ENCODE data around the gene CD160. TPM values are rescaled to one million over a fixed set of nuclear protein-coding genes. Genes with fewer than 3 reads are reported as not detected.

Gene CD160
- total and polyA plus RNA-seq, 2 of the 13 experiments (the other 11 are each of a cell fraction or from before 2014, with no cell fraction given), result 0.09 TPM; not detected in 1

GRCh38 chr1:145708063-145708462, 11.2 kb upstream of the CD160 start (continued):
- TF ChIP-seq EP300 (IDR thresholded peaks at IDR 0.05; ENCODE audit: low read depth in 2 of 2, low read length in 2 of 2) (no peak), EP300 (CRISPR knock-in tag; IDR thresholded peaks at IDR 0.05; ENCODE audit: borderline replicate concordance) (no peak), ZNF18 (CRISPR knock-in tag; IDR thresholded peaks at IDR 0.05; ENCODE audit: insufficient replicate concordance) (peak; percentile 10), ZBTB34 (CRISPR knock-in tag; IDR thresholded peaks at IDR 0.05) (no peak), HDAC1 (CRISPR knock-in tag; IDR thresholded peaks at IDR 0.05) (peak; percentile 43; the same call in 1 of the 2 replicates), ZNF724P (CRISPR knock-in tag; IDR thresholded peaks at IDR 0.05; ENCODE audit: borderline replicate concordance) (no peak), RNF219 (CRISPR knock-in tag; IDR thresholded peaks at IDR 0.05) (no peak), NFYB (CRISPR knock-in tag; IDR thresholded peaks at IDR 0.05) (no peak), MXD3 (CRISPR knock-in tag; IDR thresholded peaks at IDR 0.05) (no peak), AHDC1 (CRISPR knock-in tag; IDR thresholded peaks at IDR 0.05; ENCODE audit: borderline replicate concordance) (no peak), ZBTB43 (CRISPR knock-in tag; conservative IDR thresholded peaks at IDR 0.05) (no peak), MZF1 (CRISPR knock-in tag; IDR thresholded peaks at IDR 0.05; ENCODE audit: borderline replicate concordance) (no peak), ZNF703 (CRISPR knock-in tag; IDR thresholded peaks at IDR 0.05; ENCODE audit: borderline replicate concordance) (no peak), THYN1 (CRISPR knock-in tag; IDR thresholded peaks at IDR 0.05; ENCODE audit: borderline replicate concordance, low read depth) (no peak), PLRG1 (conservative IDR thresholded peaks at IDR 0.05) (no peak), SP140L (CRISPR knock-in tag; IDR thresholded peaks at IDR 0.05; ENCODE audit: borderline replicate concordance) (no peak)
